H9 (cell line): ENCODE data around the gene SEC61A1. TPM values are rescaled to one million over a fixed set of nuclear protein-coding genes. Genes with fewer than 3 reads are reported as not detected.
A peak's percentile ranks its signal among the peaks of the same experiment; 100 is the strongest.

Source experiments
- DNase-seq: peaks from one replicate; pipeline ENCODE4 v3.0.0-alpha.2; 2017
- H2AFZ ChIP-seq: one replicate; pipeline ENCODE4 v1.6.1; 2013; ENCODE audit warnings: mild to moderate bottlenecking, low read length, control low read depth, moderate library complexity
- H2AK5ac ChIP-seq: 2 replicates; pipeline ENCODE4 v1.6.1; 2013; ENCODE audit warnings: low read length, control low read depth, mixed read lengths; ENCODE audit not compliant: insufficient read length
- H2BK120ac ChIP-seq: one replicate; pipeline ENCODE4 v1.6.1; 2013; ENCODE audit warnings: low read depth, mild to moderate bottlenecking, low read length, control low read depth, inconsistent platforms; ENCODE audit not compliant: poor library complexity, severe bottlenecking
- H2BK12ac ChIP-seq: 2 replicates; pipeline ENCODE4 v1.6.1; 2013; ENCODE audit warnings: low read length, control low read depth, mixed read lengths, low read depth; ENCODE audit not compliant: insufficient read length
- H2BK15ac ChIP-seq: 2 replicates; pipeline ENCODE4 v1.6.1; 2013; ENCODE audit warnings: low read depth, low read length, control low read depth
- H2BK20ac ChIP-seq: one replicate; pipeline ENCODE4 v1.6.1; 2013; ENCODE audit warnings: low read depth, mild to moderate bottlenecking, low read length, control low read depth, inconsistent platforms; ENCODE audit not compliant: poor library complexity, severe bottlenecking
- H2BK5ac ChIP-seq: 2 replicates; pipeline ENCODE4 v1.6.1; 2013; ENCODE audit warnings: low read length, control low read depth, mixed read lengths; ENCODE audit not compliant: insufficient read length
- H3K14ac ChIP-seq: 2 replicates; pipeline ENCODE4 v1.6.1; 2013; ENCODE audit warnings: low read length, control low read depth; ENCODE audit not compliant: insufficient read depth
- H3K18ac ChIP-seq: 2 replicates; pipeline ENCODE4 v1.6.1; 2013; ENCODE audit warnings: low read depth, mild to moderate bottlenecking, mixed read lengths, low read length, control low read depth; ENCODE audit not compliant: insufficient read length
- H3K23ac ChIP-seq: 2 replicates; pipeline ENCODE4 v1.6.1; 2013; ENCODE audit warnings: low read length, control low read depth, mixed read lengths, low read depth; ENCODE audit not compliant: insufficient read length
- H3K23me2 ChIP-seq: 2 replicates; pipeline ENCODE4 v1.6.1; 2013; ENCODE audit warnings: low read depth, mild to moderate bottlenecking, mixed read lengths, low read length, control low read depth; ENCODE audit not compliant: insufficient read length, poor library complexity, severe bottlenecking
- H3K27ac ChIP-seq: 2 replicates; pipeline ENCODE4 v1.5.1; 2013; ENCODE audit warnings: low read length, control low read depth, mixed read lengths, low read depth; ENCODE audit not compliant: insufficient read length
- H3K27me3 ChIP-seq: 2 replicates; pipeline ENCODE4 v1.6.1; 2013; ENCODE audit warnings: low read length, control low read depth, inconsistent platforms; ENCODE audit not compliant: insufficient read depth
- H3K4ac ChIP-seq: 2 replicates; pipeline ENCODE4 v1.6.1; 2013; ENCODE audit warnings: low read depth, mild to moderate bottlenecking, control low read depth, inconsistent platforms, low read length, moderate library complexity
- H3K4me1 ChIP-seq: 2 replicates; pipeline ENCODE4 v1.6.1; 2013; ENCODE audit warnings: low read length, control low read depth, inconsistent platforms; ENCODE audit not compliant: insufficient read depth
- H3K4me2 ChIP-seq: 2 replicates; pipeline ENCODE4 v1.6.1; 2013; ENCODE audit warnings: low read length, control low read depth, mixed read lengths; ENCODE audit not compliant: insufficient read length, insufficient read depth
- H3K56ac ChIP-seq: 2 replicates; pipeline ENCODE4 v1.6.1; 2013; ENCODE audit warnings: low read depth, mild to moderate bottlenecking, mixed read lengths, low read length, control low read depth; ENCODE audit not compliant: insufficient read length
- H3K79me1 ChIP-seq: 2 replicates; pipeline ENCODE4 v1.6.1; 2013; ENCODE audit warnings: low read depth, mild to moderate bottlenecking, moderate library complexity, low read length, control low read depth, inconsistent platforms; ENCODE audit not compliant: insufficient read depth, poor library complexity, severe bottlenecking
- H3K79me2 ChIP-seq: 2 replicates; pipeline ENCODE4 v1.6.1; 2013; ENCODE audit warnings: low read length, control low read depth, inconsistent platforms; ENCODE audit not compliant: insufficient read depth
- H3K9ac ChIP-seq: 2 replicates; pipeline ENCODE4 v1.6.1; 2013; ENCODE audit warnings: low read length, control low read depth, mixed read lengths; ENCODE audit not compliant: insufficient read length; ENCODE audit errors: extremely low read depth
- H3K9me3 ChIP-seq: one replicate; pipeline ENCODE4 v1.6.1; 2013; ENCODE audit warnings: low read depth, low read length, inconsistent platforms; ENCODE audit not compliant: control insufficient read depth
- H3T11ph ChIP-seq: one replicate; pipeline ENCODE4 v1.6.1; 2013; ENCODE audit warnings: mild to moderate bottlenecking, low read length, control low read depth, inconsistent platforms
- H4K20me1 ChIP-seq: one replicate; pipeline ENCODE4 v1.6.1; 2013; ENCODE audit not compliant: control insufficient read depth, insufficient read length, insufficient read depth
- H4K5ac ChIP-seq: 2 replicates; pipeline ENCODE4 v1.6.1; 2013; ENCODE audit warnings: low read depth, mild to moderate bottlenecking, mixed read lengths, low read length, control low read depth; ENCODE audit not compliant: insufficient read length
- H4K8ac ChIP-seq: replicated peaks from 2 replicates; pipeline ENCODE4 v1.6.1; 2013; ENCODE audit warnings: low read length, control low read depth, mixed read lengths, low read depth; ENCODE audit not compliant: insufficient read length
- H4K91ac ChIP-seq: 2 replicates; pipeline ENCODE4 v1.6.1; 2013; ENCODE audit warnings: low read depth, mild to moderate bottlenecking, moderate library complexity, mixed read lengths, low read length, control low read depth; ENCODE audit not compliant: insufficient read length
- H3K27ac Mint-ChIP-seq, 3 experiments: 2 replicates in 2 of 3; 3 replicates in 1 of 3; pipeline ENCODE4 v1.8.0; 2020 to 2021; ENCODE audit warnings: mixed read lengths in 3 of 3, mild to moderate bottlenecking in 1 of 3, moderate library complexity in 1 of 3
- H3K27me3 Mint-ChIP-seq: 2 replicates; pipeline ENCODE4 v1.8.0; 2021; ENCODE audit warnings: low read depth, mild to moderate bottlenecking, moderate library complexity, mixed read lengths
- H3K36me3 Mint-ChIP-seq, 3 experiments: 2 replicates in 2 of 3; 3 replicates in 1 of 3; pipeline ENCODE4 v1.8.0; 2020 to 2021; ENCODE audit warnings: low read depth in 3 of 3, mixed read lengths in 3 of 3; ENCODE audit not compliant: insufficient read depth in 1 of 3
- H3K4me1 Mint-ChIP-seq, 2 experiments: 2 replicates each; pipeline ENCODE4 v1.8.0; 2020; ENCODE audit warnings: mixed read lengths in 2 of 2
- H3K4me3 Mint-ChIP-seq, 2 experiments: 2 replicates in 1 of 2; 3 replicates in 1 of 2; pipeline ENCODE4 v1.8.0; 2020 to 2021; ENCODE audit warnings: mild to moderate bottlenecking in 2 of 2, mixed read lengths in 2 of 2, moderate library complexity in 1 of 2
- H3K9me3 Mint-ChIP-seq, 2 experiments: 2 replicates in 1 of 2; 3 replicates in 1 of 2; pipeline ENCODE4 v1.8.0; 2020; ENCODE audit warnings: mild to moderate bottlenecking in 2 of 2, mixed read lengths in 2 of 2, moderate library complexity in 1 of 2
- WGBS: extraction: QIAGEN DNeasy Blood & Tissue Kit; methylation state at CpG from one replicate; pipeline ENCODE4 v1.1.7; 2013; ENCODE audit warnings: missing lambda C conversion rate, low lambda C conversion rate, mixed read lengths; ENCODE audit not compliant: insufficient read length; ENCODE audit errors: extremely low coverage; 5-methylcytosine and 5-hydroxymethylcytosine counted together
- total RNA-seq: library from RNA; stranded (reverse); gene quantifications from 2 replicates; pipeline ENCODE4 v1.2.1, GENCODE V29; 2021
- TF ChIP-seq, protein P1 (sequence below): fragments of 200-600 bp; sonication (generic); conservative IDR thresholded peaks from 3 replicates; pipeline ENCODE4 v1.8.0; 2021; ENCODE audit warnings: antibody characterized with exemption, mild to moderate bottlenecking

The SEC61A1 gene
- total RNA-seq, 1 experiment from 2014 or later = 146 TPM

DNA sequence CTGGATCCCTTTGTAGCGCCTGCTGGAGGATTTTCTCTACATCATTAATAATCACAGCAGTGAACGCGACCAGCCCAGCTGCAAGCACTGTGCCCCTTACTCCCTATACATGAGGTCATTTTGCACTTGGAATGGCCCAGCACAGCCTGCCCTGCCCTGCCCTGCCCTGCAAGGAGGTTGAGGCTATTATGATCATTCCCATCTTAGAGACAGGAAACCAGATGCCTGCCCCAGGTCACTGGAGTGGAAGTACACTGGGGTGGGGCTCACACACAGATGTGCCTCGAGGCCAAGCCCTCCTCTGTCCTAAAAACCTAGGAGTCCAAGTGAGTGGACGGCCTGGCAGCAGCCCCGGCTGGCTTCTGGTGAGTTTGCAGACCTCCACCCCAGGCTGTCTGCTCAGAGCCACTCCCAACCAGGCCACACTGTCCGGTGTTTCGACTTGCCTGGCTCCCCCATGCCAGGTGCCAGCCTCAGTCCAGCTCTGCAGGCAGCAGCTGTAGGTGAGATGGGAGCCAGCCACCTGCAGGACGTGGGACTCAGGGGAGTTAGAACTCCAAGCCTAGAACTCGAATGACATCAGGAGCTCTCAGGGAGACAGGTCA is 30.4 kb upstream of the SEC61A1 start:
- no CpG with 5 or more reads among the region's 10 CpGs for WGBS
- H3K4me1 Mint-ChIP-seq = no peaks in the 10 kb centered on the region
- H3K23ac ChIP-seq = no peak overlapping the region

More for the DNA sequence above, 30.4 kb upstream of the SEC61A1 start:
- no peak overlapping the region for H3K4me2 ChIP-seq
- no peak overlapping the region for H2BK20ac ChIP-seq
- Mint-ChIP-seq H3K4me3 (no peak overlapping the region), H3K27me3 (peaks cover 10% of the 10 kb centered on the region), H3K27ac (peak overlapping the region in 1 of 3 experiments; percentile 35; a peak in 1 of 7 replicates), H3K9me3 (peaks cover 0 to 4% of the 10 kb centered on the region in 2 experiments; a peak in 3 of 5 replicates), H3K36me3 (no peaks in the 10 kb centered on the region; a peak in 1 of 7 replicates)
- no peak overlapping the region for H2BK15ac ChIP-seq
- no peak overlapping the region for H2BK120ac ChIP-seq
- H2AK5ac ChIP-seq = no peak overlapping the region
- no peaks in the 10 kb centered on the region for H4K20me1 ChIP-seq
- H3K14ac ChIP-seq = no peak overlapping the region
- H3K79me2 ChIP-seq = no peaks in the 10 kb centered on the region
- no peaks in the 10 kb centered on the region for H3K4me1 ChIP-seq
- no peak overlapping the region for H2BK12ac ChIP-seq
- H3K79me1 ChIP-seq = no peaks in the 10 kb centered on the region
- no peaks in the 10 kb centered on the region for H3K9me3 ChIP-seq
- no peak overlapping the region for H4K91ac ChIP-seq
- H4K5ac ChIP-seq = no peak overlapping the region
- no peaks in the 10 kb centered on the region for H3K23me2 ChIP-seq
- H3K9ac ChIP-seq = no peak overlapping the region
- H3K4ac ChIP-seq = no peak overlapping the region
- no peak overlapping the region for H3T11ph ChIP-seq
- no peak overlapping the region for H2AFZ ChIP-seq
- no peak overlapping the region for H3K56ac ChIP-seq
- H3K27me3 ChIP-seq = no peaks in the 10 kb centered on the region; the same call in 1 of the 2 replicates
- TF ChIP-seq, protein P1, sequence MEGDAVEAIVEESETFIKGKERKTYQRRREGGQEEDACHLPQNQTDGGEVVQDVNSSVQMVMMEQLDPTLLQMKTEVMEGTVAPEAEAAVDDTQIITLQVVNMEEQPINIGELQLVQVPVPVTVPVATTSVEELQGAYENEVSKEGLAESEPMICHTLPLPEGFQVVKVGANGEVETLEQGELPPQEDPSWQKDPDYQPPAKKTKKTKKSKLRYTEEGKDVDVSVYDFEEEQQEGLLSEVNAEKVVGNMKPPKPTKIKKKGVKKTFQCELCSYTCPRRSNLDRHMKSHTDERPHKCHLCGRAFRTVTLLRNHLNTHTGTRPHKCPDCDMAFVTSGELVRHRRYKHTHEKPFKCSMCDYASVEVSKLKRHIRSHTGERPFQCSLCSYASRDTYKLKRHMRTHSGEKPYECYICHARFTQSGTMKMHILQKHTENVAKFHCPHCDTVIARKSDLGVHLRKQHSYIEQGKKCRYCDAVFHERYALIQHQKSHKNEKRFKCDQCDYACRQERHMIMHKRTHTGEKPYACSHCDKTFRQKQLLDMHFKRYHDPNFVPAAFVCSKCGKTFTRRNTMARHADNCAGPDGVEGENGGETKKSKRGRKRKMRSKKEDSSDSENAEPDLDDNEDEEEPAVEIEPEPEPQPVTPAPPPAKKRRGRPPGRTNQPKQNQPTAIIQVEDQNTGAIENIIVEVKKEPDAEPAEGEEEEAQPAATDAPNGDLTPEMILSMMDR = no peak
- H2BK5ac ChIP-seq = no peak overlapping the region
- no peak overlapping the region for H4K8ac ChIP-seq
- no peak overlapping the region for H3K27ac ChIP-seq
- no peak for DNase-seq
- H3K18ac ChIP-seq = no peak overlapping the region
